HepG2 (cell line): ENCODE results near the gene OR10AG1. TPM values are rescaled to one million over a fixed set of nuclear protein-coding genes. Genes with fewer than 3 reads are reported as not detected.

Experiments used
- ATAC-seq: fragments of 200-7000 bp; cut with Tn5 transposase; 3 replicates; pipeline ENCODE4 v1.9.1; 2020; ENCODE audit warnings: mild to moderate bottlenecking, moderate library complexity
- BruUV-seq: library from RNA; stranded (reverse); fragments of 400-500 nt; replicated peaks from 2 replicates; lab custom pipeline; 2021; lab: Mats Ljungman, UMichigan
- CTCF ChIA-PET: fragments of 300-600 bp; formaldehyde crosslinking; extraction: SDS; loops from one replicate; lab custom pipeline; 2021; ENCODE audit warnings: low total read pairs, inconsistent platforms, low intra/inter-chr PET ratio; lab: Yijun Ruan, JAX
- POLR2A ChIA-PET: fragments of 350-600 bp; sonication (Branson Sonifier 250); formaldehyde crosslinking; loops from one replicate; lab custom pipeline; 2020; ENCODE audit warnings: antibody characterized with exemption, inconsistent platforms; lab: Yijun Ruan, JAX
- DNase-seq: peaks from one replicate; pipeline ENCODE4 v3.0.0-alpha.2; 2015; ENCODE audit warnings: low spot score
- FAIRE-seq: peaks from 3 replicates; lab custom pipeline; 2011; peaks lifted over from hg19 to GRCh38; lab: Jason Lieb, UNC
- H2AFZ ChIP-seq: one replicate; pipeline ENCODE4 v1.6.1; 2011; ENCODE audit warnings: low read length, inconsistent platforms
- H3K27ac ChIP-seq: fragments of 300-600 bp; 3 replicates; pipeline ENCODE4 v1.8.0; 2011; ENCODE audit warnings: mixed run types, mild to moderate bottlenecking, mixed read lengths, low read length, inconsistent platforms; ENCODE audit not compliant: insufficient read depth; ENCODE audit errors: extremely low read length
- H3K27me3 ChIP-seq, 2 experiments: fragments of 200-600 bp in 1 of 2; 2 replicates in 1 of 2; 3 replicates in 1 of 2; pipeline versions ENCODE4 v1.6.0 to v1.8.0; 2011; ENCODE audit warnings: low read length in 2 of 2, mild to moderate bottlenecking in 2 of 2, moderate library complexity in 2 of 2, inconsistent platforms in 1 of 2; ENCODE audit not compliant: insufficient read depth in 2 of 2, control insufficient read depth in 1 of 2
- H3K36me3 ChIP-seq, 2 experiments: fragments of 200-600 bp in 1 of 2; replicated peaks in 1 of 2; 2 replicates in 1 of 2; 3 replicates in 1 of 2; pipeline versions ENCODE4 v1.5.1 to v1.8.0; 2011; ENCODE audit warnings: low read length in 2 of 2, inconsistent platforms in 1 of 2; ENCODE audit not compliant: insufficient read depth in 2 of 2, control insufficient read depth in 1 of 2
- H3K4me1 ChIP-seq: 2 replicates; pipeline ENCODE4 v1.5.1; 2012; ENCODE audit warnings: low read length, inconsistent platforms; ENCODE audit not compliant: insufficient read depth
- H3K4me2 ChIP-seq: 2 replicates; pipeline ENCODE4 v1.6.0; 2011; ENCODE audit warnings: low read depth, low read length, inconsistent platforms
- H3K4me3 ChIP-seq, 3 experiments: fragments of 200-600 bp in 1 of 3; sonication (generic), shearing (Covaris generic) in 1 of 3; replicated peaks in 1 of 3; 2 replicates each; pipeline ENCODE4 v1.5.1; 2011 to 2016; ENCODE audit warnings: low read length in 3 of 3, inconsistent platforms in 2 of 3, low read depth in 2 of 3, mild to moderate bottlenecking in 2 of 3, control low read depth in 1 of 3, mixed read lengths in 1 of 3; ENCODE audit not compliant: insufficient read depth in 1 of 3
- H3K79me2 ChIP-seq: one replicate; pipeline ENCODE4 v1.6.1; 2011; ENCODE audit warnings: low read length, inconsistent platforms; ENCODE audit not compliant: insufficient read depth
- H3K9ac ChIP-seq: 2 replicates; pipeline ENCODE4 v1.6.0; 2011; ENCODE audit warnings: mild to moderate bottlenecking, low read depth, low read length, inconsistent platforms; ENCODE audit not compliant: insufficient read depth
- H3K9me3 ChIP-seq: 2 replicates; pipeline ENCODE4 v1.5.1; 2012; ENCODE audit warnings: mild to moderate bottlenecking, low read length
- H4K20me1 ChIP-seq: 2 replicates; pipeline ENCODE4 v1.6.0; 2011; ENCODE audit warnings: inconsistent platforms, mild to moderate bottlenecking, low read length, moderate library complexity; ENCODE audit not compliant: insufficient read depth
- ATF4 ChIP-seq, 2 experiments: fragments of 450-650 bp in 1 of 2; sonication (generic) in 1 of 2; formaldehyde crosslinking; IDR thresholded peaks; 2 replicates each; pipeline versions ENCODE4 v1.5.0 to v1.8.0; 2020 to 2022; ENCODE audit warnings: mild to moderate bottlenecking in 1 of 2, missing genetic modification reagents in 1 of 2
- CC2D1A ChIP-seq: sonication (generic); formaldehyde crosslinking; IDR thresholded peaks from 2 replicates; pipeline ENCODE4 v1.8.1; 2023; ENCODE audit warnings: mild to moderate bottlenecking, missing genetic modification reagents
- CCAR2 ChIP-seq: fragments of 200-400 bp; formaldehyde crosslinking; optimal IDR thresholded peaks from 2 replicates; pipeline ENCODE3; 2018; ENCODE audit warnings: low read depth, mild to moderate bottlenecking, low read length, moderate library complexity
- CREM ChIP-seq, 2 experiments: sonication (generic) in 1 of 2; formaldehyde crosslinking in 1 of 2; IDR thresholded peaks; 2 replicates each; pipeline versions ENCODE4 v1.4.0 to v1.6.1; 2016 to 2020; ENCODE audit warnings: antibody characterized with exemption in 1 of 2, mild to moderate bottlenecking in 1 of 2, missing genetic modification reagents in 1 of 2
- DNMT3B ChIP-seq: conservative IDR thresholded peaks from 2 replicates; pipeline ENCODE4 v1.6.1; 2016; ENCODE audit warnings: missing biosample characterization, control low read depth
- E2F2 ChIP-seq: sonication (generic); formaldehyde crosslinking; IDR thresholded peaks from 2 replicates; pipeline ENCODE4 v1.4.0; 2020; ENCODE audit warnings: missing genetic modification reagents, borderline replicate concordance
- GLMP ChIP-seq: sonication (generic); formaldehyde crosslinking; IDR thresholded peaks from 2 replicates; pipeline ENCODE4 v1.9.0; 2021; ENCODE audit warnings: missing genetic modification reagents, mild to moderate bottlenecking, borderline replicate concordance
- HHEX ChIP-seq: IDR thresholded peaks from 2 replicates; pipeline ENCODE4 v1.6.1; 2016; ENCODE audit warnings: control low read depth
- KLF12 ChIP-seq: sonication (generic); formaldehyde crosslinking; IDR thresholded peaks from 2 replicates; pipeline ENCODE4 v1.4.0; 2020; ENCODE audit warnings: missing genetic modification reagents, borderline replicate concordance
- MIER3 ChIP-seq: IDR thresholded peaks from 2 replicates; pipeline ENCODE4 v1.6.1; 2016; ENCODE audit warnings: missing compliant biosample characterization, borderline replicate concordance
- SOX13 ChIP-seq, 3 experiments: fragments of 450-650 bp in 1 of 3; sonication (generic) in 1 of 3; formaldehyde crosslinking in 1 of 3; IDR thresholded peaks in 2 of 3; conservative IDR thresholded peaks in 1 of 3; 2 replicates each; pipeline versions ENCODE4 v1.5.0 to v1.6.1; 2016 to 2020; ENCODE audit warnings: antibody characterized with exemption in 1 of 3, mild to moderate bottlenecking in 1 of 3, missing compliant biosample characterization in 1 of 3, missing genetic modification reagents in 1 of 3, moderate library complexity in 1 of 3
- ZBTB34 ChIP-seq: sonication (generic); formaldehyde crosslinking; IDR thresholded peaks from 2 replicates; pipeline ENCODE4 v1.8.0; 2022; ENCODE audit warnings: mild to moderate bottlenecking, missing genetic modification reagents
- ZNF124 ChIP-seq: sonication (generic); formaldehyde crosslinking; IDR thresholded peaks from 2 replicates; pipeline ENCODE4 v1.4.0; 2020; ENCODE audit warnings: missing genetic modification reagents
- ZNF724P ChIP-seq: sonication (generic); formaldehyde crosslinking; IDR thresholded peaks from 2 replicates; pipeline ENCODE4 v1.8.0; 2022; ENCODE audit warnings: missing genetic modification reagents, borderline replicate concordance
- WGBS: methylation state at CpG from one replicate; pipeline ENCODE4 v1.1.6; 2017; ENCODE audit warnings: low lambda C conversion rate; 5-methylcytosine and 5-hydroxymethylcytosine counted together
- in situ Hi-C: cut with HindIII; loops from 2 replicates; pipeline ENCODE4 v1.10.0; 2017; ENCODE audit warnings: low pct_unique_long_range_greater_than_20kb; ENCODE audit not compliant: extremely low pct_ligation_motif_present
- intact Hi-C: fragments of 100-400 bp; cut with micrococcal nuclease; formaldehyde crosslinking; loops from one replicate; pipeline ENCODE4 v1.10.0; 2022; ENCODE audit not compliant: unreplicated experiment
- polyA plus RNA-seq, 8 experiments: library from polyadenylated mRNA; depleted of rRNA in 3 of 8; stranded (reverse) in 7 of 8; unstranded in 1 of 8; fragments of >200 nt; fragmentation: Illumina TruSeq in 4 of 8; extraction: Trizol in 4 of 8; gene quantifications; 2 replicates each; pipeline versions ENCODE4 v1.2.1 to v1.2.3, GENCODE V29; 2011 to 2016; ENCODE audit warnings: low read depth in 4 of 8, missing spikeins in 1 of 8, mixed read lengths in 1 of 8; ENCODE audit not compliant: insufficient read depth in 1 of 8
- total RNA-seq, 5 experiments: library from RNA; depleted of rRNA; stranded (reverse); fragments of >200 nt; fragmentation: Illumina TruSeq; extraction: Trizol; gene quantifications; 2 replicates each; pipeline ENCODE4 v1.2.3, GENCODE V29; 2016; ENCODE audit warnings: low read depth in 1 of 5

Gene OR10AG1
- total and polyA plus RNA-seq, 2 of the 13 experiments (the other 11 are each of a cell fraction or from before 2014, with no cell fraction given) = not detected

GRCh38 chr11:55970935-55971334 lies 1.2 kb upstream of the OR10AG1 start:
- DNase-seq = no peak
- Histone ChIP-seq H3K79me2 (no peaks in the 10 kb centered on the region), H2AFZ (no peak overlapping the region), H3K36me3 (no peaks in the 10 kb centered on the region), H3K4me3 (no peak overlapping the region), H3K9ac (no peak overlapping the region), H3K4me1 (no peaks in the 10 kb centered on the region), H3K27ac (no peak overlapping the region), H3K9me3 (no peaks in the 10 kb centered on the region), H3K27me3 (no peaks in the 10 kb centered on the region), H4K20me1 (no peaks in the 10 kb centered on the region), H3K4me2 (no peak overlapping the region)
- in situ Hi-C loops = no loop called here
- TF ChIP-seq CCAR2 (no peak), KLF12 (no peak), ZNF124 (no peak), HHEX (CRISPR knock-in tag) (no peak), DNMT3B (CRISPR knock-in tag) (no peak), GLMP (CRISPR knock-in tag) (no peak)
- POLR2A ChIA-PET = no interaction called here
- no peak for ATAC-seq
- 100% methylated on average over 1 of the region's 3 CpGs for WGBS
- FAIRE-seq = no peak
- CTCF ChIA-PET = no interaction called here
- no TSS peak for BruUV-seq
- intact Hi-C loops = no loop called here

- no peak for FAIRE-seq
- ChIA-PET POLR2A (no interaction called here), CTCF (no interaction called here)
- Histone ChIP-seq H2AFZ (no peak overlapping the region), H3K79me2 (no peaks in the 10 kb centered on the region), H4K20me1 (no peaks in the 10 kb centered on the region), H3K9ac (no peak overlapping the region), H3K4me3 (no peak overlapping the region), H3K27ac (no peak overlapping the region), H3K9me3 (no peaks in the 10 kb centered on the region), H3K36me3 (no peaks in the 10 kb centered on the region), H3K27me3 (no peaks in the 10 kb centered on the region), H3K4me1 (no peaks in the 10 kb centered on the region), H3K4me2 (no peak overlapping the region)
- 19% methylated on average over 5 of the region's 5 CpGs for WGBS
- DNase-seq = no peak
- intact Hi-C loops (no loop called here), in situ Hi-C loops (no loop called here)
- no peak for ATAC-seq
- no TSS peak for BruUV-seq
- TF ChIP-seq SOX13 (IDR thresholded peaks at IDR 0.05) = no peak
- no peak for TF ChIP-seq SOX13 (CRISPR knock-in tag; conservative IDR thresholded peaks at IDR 0.05 in 1 of 2, IDR thresholded peaks at IDR 0.05 in 1 of 2)
- no peak for TF ChIP-seq MIER3 (CRISPR knock-in tag)
- TF ChIP-seq ATF4 (CRISPR knock-in tag; IDR thresholded peaks at IDR 0.05) = no peak
- TF ChIP-seq CREM (IDR thresholded peaks at IDR 0.05) = no peak
- TF ChIP-seq CREM (CRISPR knock-in tag; IDR thresholded peaks at IDR 0.05) = no peak
- TF ChIP-seq ZBTB34 (CRISPR knock-in tag) = no peak
- no peak for TF ChIP-seq E2F2
- no peak for TF ChIP-seq ZNF724P (CRISPR knock-in tag)
- no peak for TF ChIP-seq CC2D1A (CRISPR knock-in tag)
These were observed 1.8 kb downstream of the OR10AG1 start for GRCh38 chr11:55967914-55968313.
